ENCODE data around the gene KEAP1. TPM values are rescaled to one million over a fixed set of nuclear protein-coding genes. Genes with fewer than 3 reads are reported as not detected.
A peak's percentile ranks its signal among the peaks of the same experiment; 100 is the strongest.

The KEAP1 gene
- total and polyA plus RNA-seq, 9 of the 15 experiments (the other 6 are each of a cell fraction or from before 2014, with no cell fraction given) = 2.1 to 95.6 (median 64.3) TPM

- TF ChIP-seq ZBTB9 (CRISPR knock-in tag; IDR thresholded peaks at IDR 0.05) (no peak), REST (IDR thresholded peaks at IDR 0.05; ENCODE audit: borderline replicate concordance) (peak; percentile 26; the same call in 1 of the 2 replicates), REST (CRISPR knock-in tag; IDR thresholded peaks at IDR 0.05; ENCODE audit: low read depth) (no peak), RBM39 (optimal IDR thresholded peaks at IDR 0.05; ENCODE audit: low read depth, low read length) (no peak), ZZZ3 (IDR thresholded peaks at IDR 0.05) (no peak), TFAP4 (CRISPR knock-in tag; IDR thresholded peaks at IDR 0.05; ENCODE audit: borderline replicate concordance) (peak; percentile 40; the same call in 1 of the 2 replicates), ZNF324 (CRISPR knock-in tag; IDR thresholded peaks at IDR 0.05) (no peak), ZNF311 (CRISPR knock-in tag; IDR thresholded peaks at IDR 0.05) (no peak), TFAM (CRISPR knock-in tag; conservative IDR thresholded peaks at IDR 0.05) (no peak), RBM25 (IDR thresholded peaks at IDR 0.05; ENCODE audit: low read depth, low read length, severe bottlenecking) (peak; percentile 24), HNRNPLL (IDR thresholded peaks at IDR 0.05; ENCODE audit: low read depth, low read length, poor library complexity, severe bottlenecking) (no peak), ZNF766 (CRISPR knock-in tag; conservative IDR thresholded peaks at IDR 0.05) (no peak)
- TF ChIP-seq, protein P1, sequence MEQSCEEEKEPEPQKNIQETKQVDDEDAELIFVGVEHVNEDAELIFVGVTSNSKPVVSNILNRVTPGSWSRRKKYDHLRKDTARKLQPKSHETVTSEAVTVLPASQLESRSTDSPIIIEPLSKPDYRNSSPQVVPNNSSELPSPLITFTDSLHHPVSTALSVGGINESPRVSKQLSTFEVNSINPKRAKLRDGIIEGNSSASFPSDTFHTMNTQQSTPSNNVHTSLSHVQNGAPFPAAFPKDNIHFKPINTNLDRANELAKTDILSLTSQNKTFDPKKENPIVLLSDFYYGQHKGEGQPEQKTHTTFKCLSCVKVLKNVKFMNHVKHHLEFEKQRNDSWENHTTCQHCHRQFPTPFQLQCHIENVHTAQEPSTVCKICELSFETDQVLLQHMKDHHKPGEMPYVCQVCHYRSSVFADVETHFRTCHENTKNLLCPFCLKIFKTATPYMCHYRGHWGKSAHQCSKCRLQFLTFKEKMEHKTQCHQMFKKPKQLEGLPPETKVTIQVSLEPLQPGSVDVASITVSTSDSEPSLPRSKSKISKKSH (CRISPR knock-in tag; IDR thresholded peaks at IDR 0.05) = no peak
- TF ChIP-seq, protein P2, sequence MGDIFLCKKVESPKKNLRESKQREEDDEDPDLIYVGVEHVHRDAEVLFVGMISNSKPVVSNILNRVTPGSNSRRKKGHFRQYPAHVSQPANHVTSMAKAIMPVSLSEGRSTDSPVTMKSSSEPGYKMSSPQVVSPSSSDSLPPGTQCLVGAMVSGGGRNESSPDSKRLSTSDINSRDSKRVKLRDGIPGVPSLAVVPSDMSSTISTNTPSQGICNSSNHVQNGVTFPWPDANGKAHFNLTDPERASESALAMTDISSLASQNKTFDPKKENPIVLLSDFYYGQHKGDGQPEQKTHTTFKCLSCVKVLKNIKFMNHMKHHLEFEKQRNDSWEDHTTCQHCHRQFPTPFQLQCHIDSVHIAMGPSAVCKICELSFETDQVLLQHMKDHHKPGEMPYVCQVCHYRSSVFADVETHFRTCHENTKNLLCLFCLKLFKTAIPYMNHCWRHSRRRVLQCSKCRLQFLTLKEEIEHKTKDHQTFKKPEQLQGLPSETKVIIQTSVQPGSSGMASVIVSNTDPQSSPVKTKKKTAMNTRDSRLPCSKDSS (IDR thresholded peaks at IDR 0.05; ENCODE audit: low read depth, partially characterized antibody) = no peak
Measured at GRCh38 chr19:10505583-10506229, 2.5 kb upstream of the KEAP1 start (continued).

Measured in K562 (cell line).